HepG2 (cell line): ENCODE results near the gene LITAF. TPM values are rescaled to one million over a fixed set of nuclear protein-coding genes. Genes with fewer than 3 reads are reported as not detected.

Source experiments
- ASH2L ChIP-seq: fragments of 300-600, 200-600 bp; sonication (generic); IDR thresholded peaks from 2 replicates; pipeline ENCODE4 v1.7.0; 2017; ENCODE audit warnings: low read depth, mild to moderate bottlenecking, moderate library complexity, mixed read lengths, low read length; ENCODE audit not compliant: insufficient read length
- HCFC1 ChIP-seq: fragments of 150-350 bp; IDR thresholded peaks from 2 replicates; pipeline ENCODE4 v1.6.1; 2014; ENCODE audit warnings: low read depth, low read length
- HNF4A ChIP-seq: sonication (generic); formaldehyde crosslinking; IDR thresholded peaks from 2 replicates; pipeline ENCODE4 v1.4.0; 2020; ENCODE audit warnings: missing genetic modification reagents
- HOXD1 ChIP-seq: sonication (generic); formaldehyde crosslinking; IDR thresholded peaks from 2 replicates; pipeline ENCODE4 v1.5.0; 2020; ENCODE audit warnings: missing genetic modification reagents
- NKX3-1 ChIP-seq: sonication (generic); formaldehyde crosslinking; IDR thresholded peaks from 2 replicates; pipeline ENCODE4 v1.5.0; 2020; ENCODE audit warnings: missing genetic modification reagents
- SALL1 ChIP-seq: sonication (generic); formaldehyde crosslinking; IDR thresholded peaks from 2 replicates; pipeline ENCODE4 v1.8.0; 2022; ENCODE audit warnings: mild to moderate bottlenecking, missing genetic modification reagents
- SIN3A ChIP-seq: IDR thresholded peaks from 2 replicates; pipeline ENCODE4 v1.6.1; 2011; ENCODE audit warnings: low read depth, mild to moderate bottlenecking, control low read depth, low read length, borderline replicate concordance
- STAG1 ChIP-seq: sonication (generic); formaldehyde crosslinking; IDR thresholded peaks from 2 replicates; pipeline ENCODE4 v1.4.0; 2020; ENCODE audit warnings: missing genetic modification reagents
- TARDBP ChIP-seq: sonication (generic); formaldehyde crosslinking; IDR thresholded peaks from 2 replicates; pipeline ENCODE4 v1.8.0; 2022; ENCODE audit warnings: mild to moderate bottlenecking, missing genetic modification reagents
- ZMYM4 ChIP-seq: sonication (generic); formaldehyde crosslinking; IDR thresholded peaks from 2 replicates; pipeline ENCODE4 v1.8.1; 2023; ENCODE audit warnings: mild to moderate bottlenecking, missing genetic modification reagents
- ZNF331 ChIP-seq: sonication (generic); formaldehyde crosslinking; IDR thresholded peaks from 2 replicates; pipeline ENCODE4 v1.4.0; 2020; ENCODE audit warnings: missing genetic modification reagents
- ZNF430 ChIP-seq: sonication (generic); formaldehyde crosslinking; IDR thresholded peaks from 2 replicates; pipeline ENCODE4 v1.9.0; 2021; ENCODE audit warnings: mild to moderate bottlenecking, missing genetic modification reagents
- ZSCAN31 ChIP-seq: sonication (generic); formaldehyde crosslinking; IDR thresholded peaks from 2 replicates; pipeline ENCODE4 v1.5.0; 2020; ENCODE audit warnings: low read depth, mild to moderate bottlenecking, missing genetic modification reagents
- polyA plus RNA-seq, 8 experiments: library from polyadenylated mRNA; depleted of rRNA in 3 of 8; stranded (reverse) in 7 of 8; unstranded in 1 of 8; fragments of >200 nt; fragmentation: Illumina TruSeq in 4 of 8; extraction: Trizol in 4 of 8; gene quantifications; 2 replicates each; pipeline versions ENCODE4 v1.2.1 to v1.2.3, GENCODE V29; 2011 to 2016; ENCODE audit warnings: low read depth in 4 of 8, missing spikeins in 1 of 8, mixed read lengths in 1 of 8; ENCODE audit not compliant: insufficient read depth in 1 of 8
- total RNA-seq, 5 experiments: library from RNA; depleted of rRNA; stranded (reverse); fragments of >200 nt; fragmentation: Illumina TruSeq; extraction: Trizol; gene quantifications; 2 replicates each; pipeline ENCODE4 v1.2.3, GENCODE V29; 2016; ENCODE audit warnings: low read depth in 1 of 5
- TF ChIP-seq, protein P1 (sequence below): sonication (generic); formaldehyde crosslinking; conservative IDR thresholded peaks from 2 replicates; pipeline ENCODE4 v1.8.0; 2022; ENCODE audit warnings: mild to moderate bottlenecking, moderate library complexity, missing genetic modification reagents
- TF ChIP-seq, protein P2 (sequence below): IDR thresholded peaks from 2 replicates; pipeline ENCODE4 v1.6.1; 2018; ENCODE audit warnings: missing genetic modification reagents
- TF ChIP-seq, protein P3 (sequence below): sonication (generic); formaldehyde crosslinking; IDR thresholded peaks from 2 replicates; pipeline ENCODE4 v1.5.0; 2020; ENCODE audit warnings: mild to moderate bottlenecking, missing genetic modification reagents, borderline replicate concordance
- TF ChIP-seq, protein P4 (sequence below): sonication (generic); formaldehyde crosslinking; IDR thresholded peaks from 2 replicates; pipeline ENCODE4 v1.8.0; 2022; ENCODE audit warnings: mild to moderate bottlenecking, missing genetic modification reagents, moderate library complexity
- TF ChIP-seq, protein P5 (sequence below): sonication (generic); formaldehyde crosslinking; conservative IDR thresholded peaks from 2 replicates; pipeline ENCODE4 v1.5.0; 2020; ENCODE audit warnings: missing genetic modification reagents

Gene LITAF
- total and polyA plus RNA-seq, 2 of the 13 experiments (the other 11 are each of a cell fraction or from before 2014, with no cell fraction given), result 80.1 to 141 TPM

DNA sequence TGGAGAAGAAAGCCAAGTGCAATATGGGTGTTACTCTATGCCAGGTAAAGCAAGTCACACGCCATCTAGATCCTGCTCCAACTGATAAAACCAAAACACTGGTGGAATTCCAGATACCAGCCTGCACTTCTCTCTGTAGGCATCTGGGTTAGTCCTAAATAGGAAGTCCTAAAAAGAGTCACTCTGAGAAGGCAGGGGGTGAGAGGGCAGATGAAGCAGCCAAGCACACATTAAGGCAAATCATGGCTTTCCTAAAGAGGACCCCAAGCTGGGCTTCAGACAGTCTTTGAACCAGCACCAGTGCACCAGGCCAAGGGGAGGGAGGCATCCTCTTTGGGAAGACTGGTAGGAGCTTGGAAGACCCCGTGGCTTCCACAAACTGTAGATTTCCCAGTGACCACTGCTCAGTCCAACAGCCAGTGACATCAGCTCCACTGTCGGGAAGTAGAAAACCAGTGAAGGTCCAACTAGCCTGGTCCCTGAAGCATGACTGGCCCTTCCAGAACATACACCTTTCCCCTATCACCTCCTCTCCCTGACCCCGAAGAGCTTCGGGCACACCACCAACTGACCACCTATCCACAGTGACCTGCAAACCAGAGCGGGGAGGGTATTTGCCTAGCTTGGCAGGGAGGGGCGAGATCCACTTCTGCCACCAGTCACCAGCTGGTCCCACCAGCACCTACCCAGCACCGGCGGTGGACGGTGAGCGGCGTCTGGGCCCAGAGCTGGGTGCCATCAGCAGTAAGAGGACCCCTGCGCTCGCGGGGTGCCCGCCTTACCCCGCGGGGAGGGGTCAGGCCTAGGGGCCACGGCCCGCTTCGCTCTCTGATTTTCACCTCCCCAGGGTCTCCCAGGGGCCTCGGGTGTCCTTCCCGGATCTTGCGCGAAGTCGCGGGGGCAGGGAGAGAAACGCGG is 1.0 kb downstream of the LITAF start (continued):
- TF ChIP-seq ASH2L (peak; percentile 4), HOXD1 (CRISPR knock-in tag) (peak; percentile 89), TARDBP (peak; percentile 63; the same call in 1 of the 2 replicates), ZNF430 (CRISPR knock-in tag) (peak; percentile 66; the same call in 1 of the 2 replicates), NKX3-1 (0 out of 2 replicates have a peak, but pooled peaks have one; percentile 27), HCFC1 (no peak), HNF4A (CRISPR knock-in tag) (peak; percentile 38; the same call in 1 of the 2 replicates), ZSCAN31 (CRISPR knock-in tag) (0 out of 2 replicates have a peak, but pooled peaks have one; percentile 39), ZNF331 (CRISPR knock-in tag) (0 out of 2 replicates have a peak, but pooled peaks have one; percentile 42), SIN3A (peak; percentile 69; the same call in 1 of the 2 replicates), STAG1 (CRISPR knock-in tag) (peak; percentile 15), SALL1 (CRISPR knock-in tag) (peak; percentile 69), ZMYM4 (CRISPR knock-in tag) (peak; percentile 48; the same call in 1 of the 2 replicates)
- TF ChIP-seq, protein P1, sequence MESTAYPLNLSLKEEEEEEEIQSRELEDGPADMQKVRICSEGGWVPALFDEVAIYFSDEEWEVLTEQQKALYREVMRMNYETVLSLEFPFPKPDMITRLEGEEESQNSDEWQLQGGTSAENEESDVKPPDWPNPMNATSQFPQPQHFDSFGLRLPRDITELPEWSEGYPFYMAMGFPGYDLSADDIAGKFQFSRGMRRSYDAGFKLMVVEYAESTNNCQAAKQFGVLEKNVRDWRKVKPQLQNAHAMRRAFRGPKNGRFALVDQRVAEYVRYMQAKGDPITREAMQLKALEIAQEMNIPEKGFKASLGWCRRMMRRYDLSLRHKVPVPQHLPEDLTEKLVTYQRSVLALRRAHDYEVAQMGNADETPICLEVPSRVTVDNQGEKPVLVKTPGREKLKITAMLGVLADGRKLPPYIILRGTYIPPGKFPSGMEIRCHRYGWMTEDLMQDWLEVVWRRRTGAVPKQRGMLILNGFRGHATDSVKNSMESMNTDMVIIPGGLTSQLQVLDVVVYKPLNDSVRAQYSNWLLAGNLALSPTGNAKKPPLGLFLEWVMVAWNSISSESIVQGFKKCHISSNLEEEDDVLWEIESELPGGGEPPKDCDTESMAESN (CRISPR knock-in tag), result peak; percentile 73; the same call in 1 of the 2 replicates
- TF ChIP-seq, protein P2, sequence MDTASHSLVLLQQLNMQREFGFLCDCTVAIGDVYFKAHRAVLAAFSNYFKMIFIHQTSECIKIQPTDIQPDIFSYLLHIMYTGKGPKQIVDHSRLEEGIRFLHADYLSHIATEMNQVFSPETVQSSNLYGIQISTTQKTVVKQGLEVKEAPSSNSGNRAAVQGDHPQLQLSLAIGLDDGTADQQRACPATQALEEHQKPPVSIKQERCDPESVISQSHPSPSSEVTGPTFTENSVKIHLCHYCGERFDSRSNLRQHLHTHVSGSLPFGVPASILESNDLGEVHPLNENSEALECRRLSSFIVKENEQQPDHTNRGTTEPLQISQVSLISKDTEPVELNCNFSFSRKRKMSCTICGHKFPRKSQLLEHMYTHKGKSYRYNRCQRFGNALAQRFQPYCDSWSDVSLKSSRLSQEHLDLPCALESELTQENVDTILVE (CRISPR knock-in tag), result peak; percentile 19; the same call in 1 of the 2 replicates
- TF ChIP-seq, protein P3, sequence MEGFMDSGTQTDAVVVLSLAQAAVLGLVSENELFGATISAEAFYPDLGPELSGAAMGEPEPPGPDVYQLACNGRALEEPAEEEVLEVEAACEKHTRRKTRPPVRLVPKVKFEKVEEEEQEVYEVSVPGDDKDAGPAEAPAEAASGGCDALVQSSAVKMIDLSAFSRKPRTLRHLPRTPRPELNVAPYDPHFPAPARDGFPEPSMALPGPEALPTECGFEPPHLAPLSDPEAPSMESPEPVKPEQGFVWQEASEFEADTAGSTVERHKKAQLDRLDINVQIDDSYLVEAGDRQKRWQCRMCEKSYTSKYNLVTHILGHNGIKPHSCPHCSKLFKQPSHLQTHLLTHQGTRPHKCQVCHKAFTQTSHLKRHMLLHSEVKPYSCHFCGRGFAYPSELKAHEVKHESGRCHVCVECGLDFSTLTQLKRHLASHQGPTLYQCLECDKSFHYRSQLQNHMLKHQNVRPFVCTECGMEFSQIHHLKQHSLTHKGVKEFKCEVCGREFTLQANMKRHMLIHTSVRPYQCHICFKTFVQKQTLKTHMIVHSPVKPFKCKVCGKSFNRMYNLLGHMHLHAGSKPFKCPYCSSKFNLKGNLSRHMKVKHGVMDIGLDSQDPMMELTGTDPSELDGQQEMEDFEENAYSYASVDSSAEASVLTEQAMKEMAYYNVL (CRISPR knock-in tag), result no peak
- TF ChIP-seq, protein P4, sequence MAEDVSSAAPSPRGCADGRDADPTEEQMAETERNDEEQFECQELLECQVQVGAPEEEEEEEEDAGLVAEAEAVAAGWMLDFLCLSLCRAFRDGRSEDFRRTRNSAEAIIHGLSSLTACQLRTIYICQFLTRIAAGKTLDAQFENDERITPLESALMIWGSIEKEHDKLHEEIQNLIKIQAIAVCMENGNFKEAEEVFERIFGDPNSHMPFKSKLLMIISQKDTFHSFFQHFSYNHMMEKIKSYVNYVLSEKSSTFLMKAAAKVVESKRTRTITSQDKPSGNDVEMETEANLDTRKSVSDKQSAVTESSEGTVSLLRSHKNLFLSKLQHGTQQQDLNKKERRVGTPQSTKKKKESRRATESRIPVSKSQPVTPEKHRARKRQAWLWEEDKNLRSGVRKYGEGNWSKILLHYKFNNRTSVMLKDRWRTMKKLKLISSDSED (CRISPR knock-in tag), result no peak
- TF ChIP-seq, protein P5, sequence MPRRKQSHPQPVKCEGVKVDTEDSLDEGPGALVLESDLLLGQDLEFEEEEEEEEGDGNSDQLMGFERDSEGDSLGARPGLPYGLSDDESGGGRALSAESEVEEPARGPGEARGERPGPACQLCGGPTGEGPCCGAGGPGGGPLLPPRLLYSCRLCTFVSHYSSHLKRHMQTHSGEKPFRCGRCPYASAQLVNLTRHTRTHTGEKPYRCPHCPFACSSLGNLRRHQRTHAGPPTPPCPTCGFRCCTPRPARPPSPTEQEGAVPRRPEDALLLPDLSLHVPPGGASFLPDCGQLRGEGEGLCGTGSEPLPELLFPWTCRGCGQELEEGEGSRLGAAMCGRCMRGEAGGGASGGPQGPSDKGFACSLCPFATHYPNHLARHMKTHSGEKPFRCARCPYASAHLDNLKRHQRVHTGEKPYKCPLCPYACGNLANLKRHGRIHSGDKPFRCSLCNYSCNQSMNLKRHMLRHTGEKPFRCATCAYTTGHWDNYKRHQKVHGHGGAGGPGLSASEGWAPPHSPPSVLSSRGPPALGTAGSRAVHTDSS (CRISPR knock-in tag), result peak; percentile 23; the same call in 1 of the 2 replicates
